HepG2 (cell line): ENCODE measurements around the gene TCP11L1. TPM values are rescaled to one million over a fixed set of nuclear protein-coding genes. Genes with fewer than 3 reads are reported as not detected.
A peak's percentile ranks its signal among the peaks of the same experiment; 100 is the strongest.

Source experiments
- ATF7-NPFF ChIP-seq: sonication (generic); formaldehyde crosslinking; IDR thresholded peaks from 2 replicates; pipeline ENCODE4 v1.8.1; 2023; ENCODE audit warnings: mild to moderate bottlenecking, low read depth, missing genetic modification reagents, moderate library complexity
- BCL6 ChIP-seq: IDR thresholded peaks from 2 replicates; pipeline ENCODE4 v1.6.1; 2016; ENCODE audit warnings: missing genetic modification reagents, missing compliant biosample characterization
- CBFB ChIP-seq: sonication (generic); formaldehyde crosslinking; IDR thresholded peaks from 2 replicates; pipeline ENCODE4 v1.4.0; 2020; ENCODE audit warnings: missing genetic modification reagents
- ELF1 ChIP-seq: sonication (generic); formaldehyde crosslinking; IDR thresholded peaks from 2 replicates; pipeline ENCODE4 v1.4.0; 2020; ENCODE audit warnings: missing genetic modification reagents
- HOXA7 ChIP-seq: sonication (generic); formaldehyde crosslinking; IDR thresholded peaks from 2 replicates; pipeline ENCODE4 v1.8.1; 2022; ENCODE audit warnings: mild to moderate bottlenecking, missing genetic modification reagents, moderate library complexity
- MED8 ChIP-seq: sonication (generic); formaldehyde crosslinking; IDR thresholded peaks from 2 replicates; pipeline ENCODE4 v1.8.1; 2023; ENCODE audit warnings: mild to moderate bottlenecking, missing genetic modification reagents; ENCODE audit not compliant: insufficient replicate concordance
- MTF2 ChIP-seq: sonication (generic); formaldehyde crosslinking; IDR thresholded peaks from 2 replicates; pipeline ENCODE4 v1.5.0; 2020; ENCODE audit warnings: missing genetic modification reagents, borderline replicate concordance
- RAD51 ChIP-seq: fragments of 450-650 bp; IDR thresholded peaks from 2 replicates; pipeline ENCODE4 v1.6.1; 2016; ENCODE audit warnings: borderline replicate concordance
- SOX5 ChIP-seq: IDR thresholded peaks from 2 replicates; pipeline ENCODE4 v1.6.1; 2016; ENCODE audit warnings: borderline replicate concordance
- TEAD2 ChIP-seq: sonication (generic); formaldehyde crosslinking; IDR thresholded peaks from 2 replicates; pipeline ENCODE4 v1.9.0; 2021; ENCODE audit warnings: missing genetic modification reagents
- THAP11 ChIP-seq: IDR thresholded peaks from 2 replicates; pipeline ENCODE4 v1.6.1; 2016; ENCODE audit warnings: missing biosample characterization, missing genetic modification reagents
- ZBTB7B ChIP-seq: sonication (generic); formaldehyde crosslinking; IDR thresholded peaks from 2 replicates; pipeline ENCODE4 v1.4.0; 2020; ENCODE audit warnings: missing genetic modification reagents
- ZNF737 ChIP-seq: sonication (generic); formaldehyde crosslinking; IDR thresholded peaks from 2 replicates; pipeline ENCODE4 v1.5.0; 2020; ENCODE audit warnings: missing genetic modification reagents, mild to moderate bottlenecking, borderline replicate concordance
- polyA plus RNA-seq, 8 experiments: library from polyadenylated mRNA; depleted of rRNA in 3 of 8; stranded (reverse) in 7 of 8; unstranded in 1 of 8; fragments of >200 nt; fragmentation: Illumina TruSeq in 4 of 8; extraction: Trizol in 4 of 8; gene quantifications; 2 replicates each; pipeline versions ENCODE4 v1.2.1 to v1.2.3, GENCODE V29; 2011 to 2016; ENCODE audit warnings: low read depth in 4 of 8, missing spikeins in 1 of 8, mixed read lengths in 1 of 8; ENCODE audit not compliant: insufficient read depth in 1 of 8
- total RNA-seq, 5 experiments: library from RNA; depleted of rRNA; stranded (reverse); fragments of >200 nt; fragmentation: Illumina TruSeq; extraction: Trizol; gene quantifications; 2 replicates each; pipeline ENCODE4 v1.2.3, GENCODE V29; 2016; ENCODE audit warnings: low read depth in 1 of 5
- TF ChIP-seq, protein P1 (sequence below): sonication (generic); formaldehyde crosslinking; IDR thresholded peaks from 2 replicates; pipeline ENCODE4 v1.4.0; 2020; ENCODE audit warnings: missing genetic modification reagents
- TF ChIP-seq, protein P2 (sequence below): sonication (generic); formaldehyde crosslinking; IDR thresholded peaks from 2 replicates; pipeline ENCODE4 v1.5.1; 2020; ENCODE audit warnings: missing genetic modification reagents, mild to moderate bottlenecking, borderline replicate concordance
- TF ChIP-seq, protein P3 (sequence below): sonication (generic); formaldehyde crosslinking; IDR thresholded peaks from 2 replicates; pipeline ENCODE4 v1.9.0; 2021; ENCODE audit warnings: missing genetic modification reagents, borderline replicate concordance
- TF ChIP-seq, protein P4 (sequence below), 2 experiments: fragments of 450-650 bp in 1 of 2; sonication (generic) in 1 of 2; formaldehyde crosslinking; IDR thresholded peaks; 2 replicates each; pipeline versions ENCODE4 v1.5.0 to v1.8.0; 2020 to 2022; ENCODE audit warnings: mild to moderate bottlenecking in 1 of 2, missing genetic modification reagents in 1 of 2
- TF ChIP-seq, protein P5 (sequence below): IDR thresholded peaks from 2 replicates; pipeline ENCODE4 v1.6.1; 2018; ENCODE audit warnings: missing genetic modification reagents, mild to moderate bottlenecking, missing compliant biosample characterization
- TF ChIP-seq, protein P6 (sequence below): sonication (generic); formaldehyde crosslinking; IDR thresholded peaks from 2 replicates; pipeline ENCODE4 v1.8.0; 2023; ENCODE audit warnings: mild to moderate bottlenecking, missing genetic modification reagents

The TCP11L1 gene
- total and polyA plus RNA-seq, 2 of the 13 experiments (the other 11 are each of a cell fraction or from before 2014, with no cell fraction given): 7.9 to 10.1 TPM

DNA sequence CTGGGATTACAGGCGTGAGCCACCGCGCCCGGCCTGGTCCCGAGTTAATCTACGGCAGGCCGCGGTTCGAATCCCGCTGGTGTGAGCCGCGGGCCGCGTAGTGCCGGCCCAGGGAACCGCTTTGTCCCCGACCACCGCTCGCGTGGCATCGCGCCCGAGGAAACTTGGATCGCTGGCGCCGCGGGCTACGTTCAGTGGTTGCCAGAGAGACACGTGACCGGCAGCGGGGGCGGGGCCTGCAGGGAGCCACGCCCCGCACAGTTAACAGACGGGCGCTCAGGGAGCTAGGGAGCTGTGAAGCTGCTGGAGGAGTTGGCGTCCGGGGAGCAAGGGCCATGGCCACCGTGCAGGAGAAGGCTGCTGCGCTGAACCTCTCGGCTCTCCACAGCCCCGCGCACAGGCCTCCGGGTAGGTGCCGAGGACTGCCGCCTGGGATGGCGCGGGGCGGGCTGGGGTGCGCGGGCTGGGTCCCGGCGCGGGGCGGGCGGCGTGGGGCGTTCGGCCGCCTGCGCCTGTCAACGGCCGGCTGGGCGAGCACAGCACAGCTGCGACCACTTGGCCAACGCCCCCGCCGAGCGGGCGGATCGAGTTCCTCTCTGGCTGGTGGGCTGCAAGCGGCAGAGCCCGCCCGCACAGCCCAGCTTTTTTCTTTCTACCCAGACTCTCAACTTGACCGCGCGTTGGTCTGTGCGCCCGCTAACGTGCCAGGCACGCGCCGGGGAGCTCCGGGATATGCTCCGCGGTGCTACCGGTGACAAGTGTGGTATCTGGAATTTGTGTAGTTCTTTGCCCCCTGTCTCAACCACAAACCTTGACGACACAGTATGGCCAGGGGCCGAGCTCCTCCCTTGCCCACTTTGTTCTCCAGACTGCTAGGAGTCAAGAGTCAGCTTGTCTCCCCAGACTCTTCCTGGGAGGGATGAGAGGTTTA lies 23.5 kb upstream of the TCP11L1 start, which contains the start of gene DEPDC7 (continued):
- TF ChIP-seq, protein P1, sequence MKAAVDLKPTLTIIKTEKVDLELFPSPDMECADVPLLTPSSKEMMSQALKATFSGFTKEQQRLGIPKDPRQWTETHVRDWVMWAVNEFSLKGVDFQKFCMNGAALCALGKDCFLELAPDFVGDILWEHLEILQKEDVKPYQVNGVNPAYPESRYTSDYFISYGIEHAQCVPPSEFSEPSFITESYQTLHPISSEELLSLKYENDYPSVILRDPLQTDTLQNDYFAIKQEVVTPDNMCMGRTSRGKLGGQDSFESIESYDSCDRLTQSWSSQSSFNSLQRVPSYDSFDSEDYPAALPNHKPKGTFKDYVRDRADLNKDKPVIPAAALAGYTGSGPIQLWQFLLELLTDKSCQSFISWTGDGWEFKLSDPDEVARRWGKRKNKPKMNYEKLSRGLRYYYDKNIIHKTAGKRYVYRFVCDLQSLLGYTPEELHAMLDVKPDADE (CRISPR knock-in tag): 0 out of 2 replicates have a peak, but pooled peaks have one; percentile 64
- TF ChIP-seq HOXA7 (no peak), CBFB (CRISPR knock-in tag) (0 out of 2 replicates have a peak, but pooled peaks have one; percentile 36), ZNF737 (CRISPR knock-in tag) (0 out of 2 replicates have a peak, but pooled peaks have one; percentile 72), MTF2 (CRISPR knock-in tag) (no peak), ELF1 (CRISPR knock-in tag) (peak; percentile 70), ZBTB7B (CRISPR knock-in tag) (peak; percentile 73; the same call in 1 of the 2 replicates), SOX5 (peak; percentile 44; the same call in 1 of the 2 replicates), RAD51 (peak; percentile 94), ATF7-NPFF (CRISPR knock-in tag) (0 out of 2 replicates have a peak, but pooled peaks have one; percentile 57), TEAD2 (CRISPR knock-in tag) (no peak), MED8 (CRISPR knock-in tag) (peak; percentile 78), THAP11 (CRISPR knock-in tag) (peak; percentile 62), BCL6 (CRISPR knock-in tag) (peak; percentile 18; the same call in 1 of the 2 replicates)
- TF ChIP-seq, protein P2, sequence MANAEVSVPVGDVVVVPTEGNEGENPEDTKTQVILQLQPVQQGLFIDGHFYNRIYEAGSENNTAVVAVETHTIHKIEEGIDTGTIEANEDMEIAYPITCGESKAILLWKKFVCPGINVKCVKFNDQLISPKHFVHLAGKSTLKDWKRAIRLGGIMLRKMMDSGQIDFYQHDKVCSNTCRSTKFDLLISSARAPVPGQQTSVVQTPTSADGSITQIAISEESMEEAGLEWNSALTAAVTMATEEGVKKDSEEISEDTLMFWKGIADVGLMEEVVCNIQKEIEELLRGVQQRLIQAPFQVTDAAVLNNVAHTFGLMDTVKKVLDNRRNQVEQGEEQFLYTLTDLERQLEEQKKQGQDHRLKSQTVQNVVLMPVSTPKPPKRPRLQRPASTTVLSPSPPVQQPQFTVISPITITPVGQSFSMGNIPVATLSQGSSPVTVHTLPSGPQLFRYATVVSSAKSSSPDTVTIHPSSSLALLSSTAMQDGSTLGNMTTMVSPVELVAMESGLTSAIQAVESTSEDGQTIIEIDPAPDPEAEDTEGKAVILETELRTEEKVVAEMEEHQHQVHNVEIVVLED: no peak
- TF ChIP-seq, protein P3, sequence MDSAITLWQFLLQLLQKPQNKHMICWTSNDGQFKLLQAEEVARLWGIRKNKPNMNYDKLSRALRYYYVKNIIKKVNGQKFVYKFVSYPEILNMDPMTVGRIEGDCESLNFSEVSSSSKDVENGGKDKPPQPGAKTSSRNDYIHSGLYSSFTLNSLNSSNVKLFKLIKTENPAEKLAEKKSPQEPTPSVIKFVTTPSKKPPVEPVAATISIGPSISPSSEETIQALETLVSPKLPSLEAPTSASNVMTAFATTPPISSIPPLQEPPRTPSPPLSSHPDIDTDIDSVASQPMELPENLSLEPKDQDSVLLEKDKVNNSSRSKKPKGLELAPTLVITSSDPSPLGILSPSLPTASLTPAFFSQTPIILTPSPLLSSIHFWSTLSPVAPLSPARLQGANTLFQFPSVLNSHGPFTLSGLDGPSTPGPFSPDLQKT: no peak
- TF ChIP-seq, protein P4, sequence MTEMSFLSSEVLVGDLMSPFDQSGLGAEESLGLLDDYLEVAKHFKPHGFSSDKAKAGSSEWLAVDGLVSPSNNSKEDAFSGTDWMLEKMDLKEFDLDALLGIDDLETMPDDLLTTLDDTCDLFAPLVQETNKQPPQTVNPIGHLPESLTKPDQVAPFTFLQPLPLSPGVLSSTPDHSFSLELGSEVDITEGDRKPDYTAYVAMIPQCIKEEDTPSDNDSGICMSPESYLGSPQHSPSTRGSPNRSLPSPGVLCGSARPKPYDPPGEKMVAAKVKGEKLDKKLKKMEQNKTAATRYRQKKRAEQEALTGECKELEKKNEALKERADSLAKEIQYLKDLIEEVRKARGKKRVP (CRISPR knock-in tag; IDR thresholded peaks at IDR 0.05): peak in 1 of 2 experiments; percentile 56; a peak in 1 of 4 replicates
- TF ChIP-seq, protein P5, sequence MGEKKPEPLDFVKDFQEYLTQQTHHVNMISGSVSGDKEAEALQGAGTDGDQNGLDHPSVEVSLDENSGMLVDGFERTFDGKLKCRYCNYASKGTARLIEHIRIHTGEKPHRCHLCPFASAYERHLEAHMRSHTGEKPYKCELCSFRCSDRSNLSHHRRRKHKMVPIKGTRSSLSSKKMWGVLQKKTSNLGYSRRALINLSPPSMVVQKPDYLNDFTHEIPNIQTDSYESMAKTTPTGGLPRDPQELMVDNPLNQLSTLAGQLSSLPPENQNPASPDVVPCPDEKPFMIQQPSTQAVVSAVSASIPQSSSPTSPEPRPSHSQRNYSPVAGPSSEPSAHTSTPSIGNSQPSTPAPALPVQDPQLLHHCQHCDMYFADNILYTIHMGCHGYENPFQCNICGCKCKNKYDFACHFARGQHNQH (CRISPR knock-in tag): peak; percentile 26; the same call in 1 of the 2 replicates
- TF ChIP-seq, protein P6, sequence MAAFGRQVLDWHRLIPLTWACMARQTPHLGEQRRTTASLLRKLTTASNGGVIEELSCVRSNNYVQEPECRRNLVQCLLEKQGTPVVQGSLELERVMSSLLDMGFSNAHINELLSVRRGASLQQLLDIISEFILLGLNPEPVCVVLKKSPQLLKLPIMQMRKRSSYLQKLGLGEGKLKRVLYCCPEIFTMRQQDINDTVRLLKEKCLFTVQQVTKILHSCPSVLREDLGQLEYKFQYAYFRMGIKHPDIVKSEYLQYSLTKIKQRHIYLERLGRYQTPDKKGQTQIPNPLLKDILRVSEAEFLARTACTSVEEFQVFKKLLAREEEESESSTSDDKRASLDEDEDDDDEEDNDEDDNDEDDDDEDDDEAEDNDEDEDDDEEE (CRISPR knock-in tag): peak; percentile 75
